Measurements from ENCODE around the gene CCNG2. TPM values are rescaled to one million over a fixed set of nuclear protein-coding genes. Genes with fewer than 3 reads are reported as not detected.

Gene CCNG2
- total RNA-seq, 1 experiment from 2014 or later, result 34.1 TPM

GRCh38 chr4:77157859-77158486 lies 966 bp downstream of the CCNG2 start (continued):
- TF ChIP-seq, protein P1, sequence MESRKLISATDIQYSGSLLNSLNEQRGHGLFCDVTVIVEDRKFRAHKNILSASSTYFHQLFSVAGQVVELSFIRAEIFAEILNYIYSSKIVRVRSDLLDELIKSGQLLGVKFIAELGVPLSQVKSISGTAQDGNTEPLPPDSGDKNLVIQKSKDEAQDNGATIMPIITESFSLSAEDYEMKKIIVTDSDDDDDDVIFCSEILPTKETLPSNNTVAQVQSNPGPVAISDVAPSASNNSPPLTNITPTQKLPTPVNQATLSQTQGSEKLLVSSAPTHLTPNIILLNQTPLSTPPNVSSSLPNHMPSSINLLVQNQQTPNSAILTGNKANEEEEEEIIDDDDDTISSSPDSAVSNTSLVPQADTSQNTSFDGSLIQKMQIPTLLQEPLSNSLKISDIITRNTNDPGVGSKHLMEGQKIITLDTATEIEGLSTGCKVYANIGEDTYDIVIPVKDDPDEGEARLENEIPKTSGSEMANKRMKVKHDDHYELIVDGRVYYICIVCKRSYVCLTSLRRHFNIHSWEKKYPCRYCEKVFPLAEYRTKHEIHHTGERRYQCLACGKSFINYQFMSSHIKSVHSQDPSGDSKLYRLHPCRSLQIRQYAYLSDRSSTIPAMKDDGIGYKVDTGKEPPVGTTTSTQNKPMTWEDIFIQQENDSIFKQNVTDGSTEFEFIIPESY (IDR thresholded peaks at IDR 0.05; ENCODE audit: extremely low read depth, insufficient replicate concordance, low read length), result peak; percentile 39
- TF ChIP-seq FOSL1 (IDR thresholded peaks at IDR 0.05; ENCODE audit: low read depth) (no peak), EGR1 (IDR thresholded peaks at IDR 0.05; ENCODE audit: low read depth) (no peak), REST (IDR thresholded peaks at IDR 0.05; ENCODE audit: low read depth) (no peak), POLR2AphosphoS5 (IDR thresholded peaks at IDR 0.05; ENCODE audit: low read depth, low read length) (peak; percentile 73)

- ChIA-PET CTCF (no interaction called here), RAD21 (ENCODE audit: low non-redundant PET in 1 of 2, low total read pairs in 2 of 2, uncharacterized antibody in 2 of 2, unreplicated experiment in 2 of 2) (no interaction called here), POLR2A (no interaction called here)
- no peak for TF ChIP-seq EGR1 (IDR thresholded peaks at IDR 0.05; ENCODE audit: low read depth)
- no peak for TF ChIP-seq ELF1 (IDR thresholded peaks at IDR 0.05; ENCODE audit: borderline replicate concordance, low read depth)
- TF ChIP-seq CEBPB (IDR thresholded peaks at IDR 0.05; ENCODE audit: low read depth), result no peak
- no peak for TF ChIP-seq RAD21 (IDR thresholded peaks at IDR 0.05; ENCODE audit: low read depth)
- TF ChIP-seq FOSL1 (IDR thresholded peaks at IDR 0.05; ENCODE audit: low read depth), result no peak
- TF ChIP-seq, protein P2, sequence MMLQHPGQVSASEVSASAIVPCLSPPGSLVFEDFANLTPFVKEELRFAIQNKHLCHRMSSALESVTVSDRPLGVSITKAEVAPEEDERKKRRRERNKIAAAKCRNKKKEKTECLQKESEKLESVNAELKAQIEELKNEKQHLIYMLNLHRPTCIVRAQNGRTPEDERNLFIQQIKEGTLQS (IDR thresholded peaks at IDR 0.05), result no peak
- TF ChIP-seq ZNF274 (IDR thresholded peaks at IDR 0.05; ENCODE audit: low read depth, low read length), result no peak
- TF ChIP-seq, protein P3, sequence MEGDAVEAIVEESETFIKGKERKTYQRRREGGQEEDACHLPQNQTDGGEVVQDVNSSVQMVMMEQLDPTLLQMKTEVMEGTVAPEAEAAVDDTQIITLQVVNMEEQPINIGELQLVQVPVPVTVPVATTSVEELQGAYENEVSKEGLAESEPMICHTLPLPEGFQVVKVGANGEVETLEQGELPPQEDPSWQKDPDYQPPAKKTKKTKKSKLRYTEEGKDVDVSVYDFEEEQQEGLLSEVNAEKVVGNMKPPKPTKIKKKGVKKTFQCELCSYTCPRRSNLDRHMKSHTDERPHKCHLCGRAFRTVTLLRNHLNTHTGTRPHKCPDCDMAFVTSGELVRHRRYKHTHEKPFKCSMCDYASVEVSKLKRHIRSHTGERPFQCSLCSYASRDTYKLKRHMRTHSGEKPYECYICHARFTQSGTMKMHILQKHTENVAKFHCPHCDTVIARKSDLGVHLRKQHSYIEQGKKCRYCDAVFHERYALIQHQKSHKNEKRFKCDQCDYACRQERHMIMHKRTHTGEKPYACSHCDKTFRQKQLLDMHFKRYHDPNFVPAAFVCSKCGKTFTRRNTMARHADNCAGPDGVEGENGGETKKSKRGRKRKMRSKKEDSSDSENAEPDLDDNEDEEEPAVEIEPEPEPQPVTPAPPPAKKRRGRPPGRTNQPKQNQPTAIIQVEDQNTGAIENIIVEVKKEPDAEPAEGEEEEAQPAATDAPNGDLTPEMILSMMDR (IDR thresholded peaks at IDR 0.05 in 2 of 3, conservative IDR thresholded peaks at IDR 0.05 in 1 of 3; ENCODE audit: borderline replicate concordance in 1 of 3, insufficient read depth in 1 of 3, low read depth in 2 of 3, low read length in 2 of 3), result no peak
- no peak for TF ChIP-seq SP1 (IDR thresholded peaks at IDR 0.05; ENCODE audit: low read depth)
- no peak for TF ChIP-seq CBX3 (IDR thresholded peaks at IDR 0.05; ENCODE audit: low read depth)
- no peak for TF ChIP-seq ZFX (IDR thresholded peaks at IDR 0.05)
- Histone ChIP-seq H3K9me3 (ENCODE audit: control insufficient read depth in 1 of 2, insufficient read depth in 1 of 2, low read depth in 1 of 2, low read length in 2 of 2) (no peaks in the 10 kb centered on the region), H3K36me3 (ENCODE audit: control insufficient read depth in 1 of 2, insufficient read depth in 2 of 2, low read length in 2 of 2) (peaks cover 0 to 28% of the 10 kb centered on the region in 2 experiments; a peak in 2 of 4 replicates), H2AFZ (ENCODE audit: low read depth, low read length, poor library complexity, severe bottlenecking) (peak overlapping the region; percentile 11), H4K20me1 (ENCODE audit: insufficient read depth) (no peaks in the 10 kb centered on the region), H3K4me2 (ENCODE audit: low read length) (peak overlapping the region; percentile 84), H3K4me1 (ENCODE audit: control insufficient read depth in 1 of 2, insufficient read depth in 2 of 2, low read length in 2 of 2) (peaks cover 11 to 16% of the 10 kb centered on the region in 2 experiments; a peak in 3 of 4 replicates), H3K27me3 (ENCODE audit: insufficient read depth, low read length) (no peaks in the 10 kb centered on the region), H3K27ac (ENCODE audit: low read depth, low read length) (peak overlapping the region; percentile 83; the same call in 1 of the 2 replicates), H3K9ac (ENCODE audit: low read length) (peak overlapping the region; percentile 63), H3K9me2 (ENCODE audit: insufficient read depth) (no peaks in the 10 kb centered on the region), H3K79me2 (ENCODE audit: insufficient read depth, low read length) (no peaks in the 10 kb centered on the region), H3K4me3 (replicated peaks in 1 of 2; ENCODE audit: low read depth in 1 of 2, low read length in 2 of 2) (peak overlapping the region; percentile 77 to 90)
- ATAC-seq (no peak), DNase-seq (ENCODE audit: low read depth, low spot score) (no peak)
- intact Hi-C loops (cut with micrococcal nuclease), result no loop called here
- BruUV-seq (replicated peaks), result no TSS peak
Observed at GRCh38 chr4:77158487-77158861, 1.5 kb downstream of the CCNG2 start.
